Esophagus muscularis mucosa (tissue), 4 donors: ENCODE results near the gene CHKA. TPM values are rescaled to one million over a fixed set of nuclear protein-coding genes. Genes with fewer than 3 reads are reported as not detected.

Experiments
- DNase-seq: peaks from one replicate; pipeline ENCODE4 v3.0.0-alpha.2; 2017; ENCODE audit errors: extremely low spot score
- H3K27ac ChIP-seq, 4 donors: fragments of 200-600 bp; sonication (generic); replicated peaks in 1 of 4; 1 replicate in 3 of 4; 2 replicates in 1 of 4; pipeline ENCODE4 v1.5.1; 2016 to 2019; ENCODE audit warnings: mild to moderate bottlenecking in 1 of 4
- H3K27me3 ChIP-seq, 4 donors: fragments of 200-600 bp; sonication (generic); one replicate each; pipeline versions ENCODE4 v1.5.1 to v1.6.0; 2016 to 2019
- H3K36me3 ChIP-seq, 4 donors: fragments of 200-600 bp; sonication (generic); one replicate each; pipeline ENCODE4 v1.5.1; 2016 to 2019
- H3K4me1 ChIP-seq, 4 donors: fragments of 200-600 bp; sonication (generic); one replicate each; pipeline ENCODE4 v1.5.1; 2016 to 2019
- H3K4me3 ChIP-seq, 4 donors: fragments of 200-600 bp; sonication (generic); 1 replicate in 2 of 4; 2 replicates in 2 of 4; pipeline ENCODE4 v1.5.1; 2016 to 2019; ENCODE audit warnings: mild to moderate bottlenecking in 4 of 4, moderate library complexity in 1 of 4
- H3K9me3 ChIP-seq, 4 donors: fragments of 200-600 bp; sonication (generic); 1 replicate in 3 of 4; 2 replicates in 1 of 4; pipeline ENCODE4 v1.5.1; 2016 to 2019
- CTCF ChIP-seq, 3 experiments: fragments of 200-600 bp in 2 of 3; fragments of 450-650 bp in 1 of 3; sonication (generic) in 2 of 3; IDR thresholded peaks; one replicate each; pipeline ENCODE4 v1.5.1; 2017 to 2019; ENCODE audit warnings: antibody characterized with exemption in 3 of 3, mild to moderate bottlenecking in 2 of 3, moderate library complexity in 1 of 3
- EP300 ChIP-seq: sonication (generic); formaldehyde crosslinking; IDR thresholded peaks from one replicate; pipeline ENCODE4 v1.6.1; 2017; ENCODE audit warnings: antibody characterized with exemption
- POLR2A ChIP-seq: fragments of 450-650 bp; IDR thresholded peaks from one replicate; pipeline ENCODE4 v1.6.1; 2017; ENCODE audit warnings: antibody characterized with exemption, moderate library complexity, mild to moderate bottlenecking, low read depth
- POLR2AphosphoS5 ChIP-seq, 2 donors: sonication (generic); formaldehyde crosslinking; IDR thresholded peaks; one replicate each; pipeline ENCODE4 v1.6.1; 2017; ENCODE audit warnings: antibody characterized with exemption in 2 of 2
- WGBS: methylation state at CpG from one replicate; pipeline ENCODE4 v1.1.5; 2018; 5-methylcytosine and 5-hydroxymethylcytosine counted together
- intact Hi-C: fragments of 100-400 bp; cut with DNase I; formaldehyde crosslinking; loops from one replicate; pipeline ENCODE4 v1.15.1; 2023
- total RNA-seq, 4 donors: library from RNA; depleted of rRNA; stranded (reverse); fragments of >200 nt; gene quantifications; one replicate each; pipeline versions ENCODE4 v1.1.0 to v1.2.1, GENCODE V29; 2016

CHKA gene
- total RNA-seq, 4 donors from 2014 or later = 13.8 to 20.3 (median 18.3) TPM

DNA sequence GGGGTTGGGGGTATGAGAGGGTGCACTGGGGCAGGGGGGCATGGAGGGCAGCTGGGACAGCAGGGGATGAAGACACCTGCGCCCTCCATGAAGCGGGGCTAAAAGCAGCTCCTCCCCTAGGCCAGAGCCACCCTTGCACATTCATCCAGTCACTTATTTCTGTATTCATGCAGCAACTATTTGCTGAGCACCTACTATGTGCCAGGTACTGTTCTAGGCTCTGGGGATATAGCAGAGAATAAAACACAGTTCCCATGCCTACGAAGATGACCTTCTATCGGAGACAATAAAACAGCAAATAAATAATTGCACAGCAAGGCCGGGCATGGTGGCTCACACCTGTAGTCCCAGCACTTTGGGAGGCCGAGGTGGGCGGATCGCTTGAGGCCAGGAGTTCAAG lies 105.7 kb downstream of the CHKA start:
- Histone ChIP-seq H3K9me3 (no peaks in the 10 kb centered on the region), H3K4me1 (peaks cover 11 to 57% (median 50%) of the 10 kb centered on the region in 4 donors), H3K36me3 (no peaks in the 10 kb centered on the region), H3K27me3 (no peaks in the 10 kb centered on the region), H3K27ac (no peak overlapping the region), H3K4me3 (no peak overlapping the region)
- WGBS = 96% methylated on average over 8 of the region's 8 CpGs
- intact Hi-C loops = no loop called here
- DNase-seq = no peak
- TF ChIP-seq CTCF (IDR thresholded peaks at IDR 0.05) (no peak), EP300 (no peak), POLR2AphosphoS5 (IDR thresholded peaks at IDR 0.05) (no peak), POLR2A (no peak)

- no peaks in the 10 kb centered on the region for H3K27me3 ChIP-seq
- peaks cover 15 to 61% (median 55%) of the 10 kb centered on the region in 4 donors for H3K4me1 ChIP-seq
- DNase-seq = no peak
- H3K4me3 ChIP-seq = no peak overlapping the region
- intact Hi-C loops = no loop called here
- 60% methylated on average over 1 of the region's 19 CpGs for WGBS
- H3K36me3 ChIP-seq = no peaks in the 10 kb centered on the region
- no peaks in the 10 kb centered on the region for H3K9me3 ChIP-seq
- TF ChIP-seq CTCF (IDR thresholded peaks at IDR 0.05) (no peak), EP300 (no peak), POLR2AphosphoS5 (IDR thresholded peaks at IDR 0.05) (no peak), POLR2A (no peak)
- H3K27ac ChIP-seq = peak overlapping the region in 3 of 4 donors; percentile 13 to 51 (median 40)
These were observed 106.2 kb downstream of the CHKA start for GRCh38 chr11:68014947-68015447.

GRCh38 chr11:68014157-68014946 lies 106.8 kb downstream of the CHKA start:
- WGBS = 35% methylated on average over 12 of the region's 16 CpGs
- DNase-seq = no peak
- peak overlapping the region; percentile 40 to 52 (median 46) for H3K27ac ChIP-seq
- no peaks in the 10 kb centered on the region for H3K9me3 ChIP-seq
- peaks cover 22 to 68% (median 61%) of the 10 kb centered on the region in 4 donors for H3K4me1 ChIP-seq
- intact Hi-C loops = no loop called here
- no peak for TF ChIP-seq EP300
- no peak for TF ChIP-seq POLR2A
- TF ChIP-seq POLR2AphosphoS5 (IDR thresholded peaks at IDR 0.05) = no peak
- no peak for TF ChIP-seq CTCF (IDR thresholded peaks at IDR 0.05)
- H3K27me3 ChIP-seq = no peaks in the 10 kb centered on the region
- H3K4me3 ChIP-seq = no peak overlapping the region
- H3K36me3 ChIP-seq = no peaks in the 10 kb centered on the region

- Histone ChIP-seq H3K27me3 (no peaks in the 10 kb centered on the region), H3K4me3 (no peak overlapping the region), H3K27ac (peak overlapping the region; percentile 40 to 52 (median 46)), H3K36me3 (no peaks in the 10 kb centered on the region), H3K4me1 (peaks cover 23 to 73% (median 65%) of the 10 kb centered on the region in 4 donors), H3K9me3 (no peaks in the 10 kb centered on the region)
- DNase-seq = no peak
- TF ChIP-seq EP300 = no peak
- no peak for TF ChIP-seq CTCF (IDR thresholded peaks at IDR 0.05)
- TF ChIP-seq POLR2AphosphoS5 (IDR thresholded peaks at IDR 0.05) = no peak
- no peak for TF ChIP-seq POLR2A
- WGBS = 96% methylated on average over 6 of the region's 14 CpGs
- intact Hi-C loops = no loop called here
These were observed 107.5 kb downstream of the CHKA start for GRCh38 chr11:68013611-68014156.
